Neuronal stem cell (in vitro differentiated cells): ENCODE data around the gene ARL5A.

Experiments
- DNase-seq: peaks from one replicate; pipeline ENCODE4 v3.0.0-alpha.2; 2013; ENCODE audit warnings: low spot score
- H2AFZ ChIP-seq: one replicate; pipeline ENCODE4 v1.6.1; 2013; ENCODE audit warnings: mild to moderate bottlenecking, low read length, inconsistent platforms
- H2AK5ac ChIP-seq: 2 replicates; pipeline ENCODE4 v1.6.1; 2013; ENCODE audit warnings: low read depth, mild to moderate bottlenecking, inconsistent platforms, low read length, moderate library complexity, mixed read lengths
- H2BK120ac ChIP-seq: 2 replicates; pipeline ENCODE4 v1.6.1; 2013; ENCODE audit warnings: low read depth, mild to moderate bottlenecking, inconsistent platforms, low read length, moderate library complexity, mixed read lengths
- H2BK12ac ChIP-seq: one replicate; pipeline ENCODE4 v1.6.1; 2013; ENCODE audit warnings: low read length, inconsistent platforms
- H2BK15ac ChIP-seq: 2 replicates; pipeline ENCODE4 v1.6.1; 2013; ENCODE audit warnings: mild to moderate bottlenecking, low read length, inconsistent platforms, mixed read lengths
- H2BK5ac ChIP-seq: one replicate; pipeline ENCODE4 v1.6.1; 2013; ENCODE audit warnings: inconsistent platforms, mild to moderate bottlenecking, low read length, moderate library complexity
- H3K14ac ChIP-seq: one replicate; pipeline ENCODE4 v1.6.1; 2013; ENCODE audit warnings: low read length, inconsistent platforms
- H3K18ac ChIP-seq: 2 replicates; pipeline ENCODE4 v1.6.1; 2013; ENCODE audit warnings: low read length, inconsistent platforms
- H3K23ac ChIP-seq: 2 replicates; pipeline ENCODE4 v1.6.1; 2013; ENCODE audit warnings: low read depth, mild to moderate bottlenecking, mixed read lengths, low read length, inconsistent platforms; ENCODE audit not compliant: poor library complexity
- H3K27ac ChIP-seq: replicated peaks from 3 replicates; pipeline ENCODE4 v1.5.1; 2013; ENCODE audit warnings: low read length, inconsistent platforms
- H3K27me3 ChIP-seq, 3 experiments: 2 replicates each; pipeline ENCODE4 v1.6.1; 2013; ENCODE audit warnings: low read length in 3 of 3, mild to moderate bottlenecking in 2 of 3, inconsistent platforms in 1 of 3, low read depth in 1 of 3, mixed read lengths in 1 of 3, moderate library complexity in 1 of 3; ENCODE audit not compliant: control insufficient read depth in 3 of 3, insufficient read depth in 3 of 3
- H3K36me3 ChIP-seq, 2 donors: replicated peaks in 1 of 2; 2 replicates each; pipeline ENCODE4 v1.6.1; 2013; ENCODE audit warnings: low read length in 2 of 2; ENCODE audit not compliant: control insufficient read depth in 2 of 2, insufficient read depth in 2 of 2
- H3K4ac ChIP-seq: 2 replicates; pipeline ENCODE4 v1.6.1; 2013; ENCODE audit warnings: inconsistent platforms, mild to moderate bottlenecking, low read length, moderate library complexity
- H3K4me1 ChIP-seq, 2 donors: 1 replicate in 1 of 2; 2 replicates in 1 of 2; pipeline ENCODE4 v1.6.1; 2013; ENCODE audit warnings: low read length in 2 of 2, low read depth in 1 of 2; ENCODE audit not compliant: control insufficient read depth in 2 of 2, insufficient read depth in 1 of 2
- H3K4me2 ChIP-seq: one replicate; pipeline ENCODE4 v1.6.1; 2013; ENCODE audit warnings: mild to moderate bottlenecking, low read length, inconsistent platforms; ENCODE audit not compliant: insufficient read depth, poor library complexity, severe bottlenecking
- H3K4me3 ChIP-seq, 2 donors: 2 replicates each; pipeline ENCODE4 v1.5.1; 2013; ENCODE audit warnings: low read length in 2 of 2, mild to moderate bottlenecking in 2 of 2, inconsistent platforms in 1 of 2, moderate library complexity in 1 of 2
- H3K79me1 ChIP-seq: one replicate; pipeline ENCODE4 v1.6.1; 2013; ENCODE audit warnings: low read depth, mild to moderate bottlenecking, inconsistent platforms, low read length, moderate library complexity
- H3K9ac ChIP-seq: one replicate; pipeline ENCODE4 v1.6.1; 2013; ENCODE audit warnings: mild to moderate bottlenecking, low read depth, low read length, inconsistent platforms; ENCODE audit not compliant: poor library complexity
- H3K9me3 ChIP-seq, 2 donors: replicated peaks in 1 of 2; 2 replicates each; pipeline versions ENCODE3 to v1.6.1; 2013; ENCODE audit warnings: low read length in 2 of 2, mild to moderate bottlenecking in 2 of 2, inconsistent platforms in 1 of 2, low read depth in 1 of 2, mixed read lengths in 1 of 2, moderate library complexity in 1 of 2; ENCODE audit not compliant: control insufficient read depth in 2 of 2, insufficient read depth in 1 of 2
- H4K8ac ChIP-seq: one replicate; pipeline ENCODE4 v1.6.1; 2013; ENCODE audit warnings: low read depth, mild to moderate bottlenecking, inconsistent platforms, low read length, moderate library complexity
- H4K91ac ChIP-seq: one replicate; pipeline ENCODE4 v1.6.1; 2013; ENCODE audit warnings: low read length, low read depth, mild to moderate bottlenecking, inconsistent platforms; ENCODE audit not compliant: poor library complexity
- WGBS, 2 donors: extraction: QIAGEN DNeasy Blood & Tissue Kit; methylation state at CpG; one replicate each; pipeline ENCODE4 v1.1.7; 2013; ENCODE audit warnings: missing lambda C conversion rate in 2 of 2, mixed read lengths in 1 of 2; ENCODE audit not compliant: insufficient read length in 2 of 2, insufficient replicate concordance in 1 of 2; ENCODE audit errors: extremely low coverage in 2 of 2; 5-methylcytosine and 5-hydroxymethylcytosine counted together

The ARL5A gene

GRCh38 chr2:151828890-151829324, 686 bp upstream of the ARL5A start:
- WGBS, 2 donors, result no CpG with 5 or more reads among the region's 5 CpGs
- H3K4me3 ChIP-seq, result peak overlapping the region in 1 of 2 donors; percentile 92

GRCh38 chr2:151827564-151828142, 568 bp downstream of the ARL5A start:
- peak overlapping the region; percentile 77 for H2BK120ac ChIP-seq
- WGBS, 2 donors, result no CpG with 5 or more reads among the region's 38 CpGs
- no peak overlapping the region for H2BK12ac ChIP-seq
- H3K9me3 ChIP-seq, result no peaks in the 10 kb centered on the region
- H2AFZ ChIP-seq, result peak overlapping the region; percentile 84
- H4K91ac ChIP-seq, result no peak overlapping the region
- no peak overlapping the region for H3K4ac ChIP-seq
- peak overlapping the region; percentile 98 for H3K9ac ChIP-seq
- peaks cover 0 to 9% of the 10 kb centered on the region in 2 donors for H3K36me3 ChIP-seq
- H4K8ac ChIP-seq, result no peak overlapping the region
- peak overlapping the region; percentile 77 for H2AK5ac ChIP-seq
- H3K79me1 ChIP-seq, result peaks cover 3% of the 10 kb centered on the region
- H3K27me3 ChIP-seq, result no peaks in the 10 kb centered on the region
- peak overlapping the region; percentile 99 for H3K18ac ChIP-seq
- peaks cover 8 to 9% of the 10 kb centered on the region in 2 donors for H3K4me1 ChIP-seq
- H3K23ac ChIP-seq, result peak overlapping the region; percentile 99
- H3K4me3 ChIP-seq, result peak overlapping the region; percentile 92 to 98
- peak overlapping the region; percentile 95 for H2BK5ac ChIP-seq
- peak; percentile 14 for DNase-seq
- peak overlapping the region; percentile 78 for H3K4me2 ChIP-seq
- H3K14ac ChIP-seq, result peak overlapping the region; percentile 92
- H2BK15ac ChIP-seq, result no peak overlapping the region
- H3K27ac ChIP-seq, result no peak overlapping the region

More at GRCh38 chr2:151828890-151829324, 686 bp upstream of the ARL5A start:
- Histone ChIP-seq H4K8ac (no peak overlapping the region), H2BK15ac (no peak overlapping the region), H3K23ac (no peak overlapping the region), H2AFZ (peak overlapping the region; percentile 84), H3K27me3 (no peaks in the 10 kb centered on the region), H3K36me3 (peaks cover 0 to 9% of the 10 kb centered on the region in 2 donors), H3K18ac (no peak overlapping the region), H3K79me1 (peaks cover 3% of the 10 kb centered on the region), H3K9me3 (no peaks in the 10 kb centered on the region), H3K14ac (no peak overlapping the region), H3K27ac (no peak overlapping the region), H3K4me2 (peak overlapping the region; percentile 51), H2AK5ac (no peak overlapping the region), H4K91ac (no peak overlapping the region), H3K4ac (no peak overlapping the region), H2BK12ac (no peak overlapping the region), H3K9ac (no peak overlapping the region), H2BK120ac (no peak overlapping the region), H3K4me1 (peaks cover 4 to 9% of the 10 kb centered on the region in 2 donors), H2BK5ac (no peak overlapping the region)
- no peak for DNase-seq

- WGBS, 2 donors, result no CpG with 5 or more reads among the region's 6 CpGs
- H2BK5ac ChIP-seq, result no peak overlapping the region
- no peak overlapping the region for H3K14ac ChIP-seq
- peaks cover 0 to 9% of the 10 kb centered on the region in 2 donors for H3K36me3 ChIP-seq
- no peak overlapping the region for H2AK5ac ChIP-seq
- H2BK120ac ChIP-seq, result no peak overlapping the region
- H3K79me1 ChIP-seq, result peaks cover 3% of the 10 kb centered on the region
- H3K18ac ChIP-seq, result no peak overlapping the region
- no peak for DNase-seq
- H2BK12ac ChIP-seq, result no peak overlapping the region
- H3K27ac ChIP-seq, result no peak overlapping the region
- no peak overlapping the region for H3K9ac ChIP-seq
- no peak overlapping the region for H3K23ac ChIP-seq
- no peaks in the 10 kb centered on the region for H3K27me3 ChIP-seq
- H2BK15ac ChIP-seq, result no peak overlapping the region
- no peaks in the 10 kb centered on the region for H3K9me3 ChIP-seq
- H4K91ac ChIP-seq, result no peak overlapping the region
- H3K4me1 ChIP-seq, result peaks cover 8 to 9% of the 10 kb centered on the region in 2 donors
- peak overlapping the region; percentile 39 for H3K4me2 ChIP-seq
- H3K4ac ChIP-seq, result no peak overlapping the region
- H4K8ac ChIP-seq, result no peak overlapping the region
- no peak overlapping the region for H2AFZ ChIP-seq
- H3K4me3 ChIP-seq, result peak overlapping the region in 1 of 2 donors; percentile 92
Measured at GRCh38 chr2:151826737-151827157, 1.5 kb downstream of the ARL5A start.

GRCh38 chr2:151824886-151825285, 3.3 kb downstream of the ARL5A start:
- Histone ChIP-seq H4K91ac (no peak overlapping the region), H3K23ac (no peak overlapping the region), H3K4ac (no peak overlapping the region), H3K4me3 (no peak overlapping the region), H3K27ac (no peak overlapping the region), H4K8ac (no peak overlapping the region), H3K4me1 (peaks cover 9 to 11% of the 10 kb centered on the region in 2 donors), H3K36me3 (peaks cover 0 to 12% of the 10 kb centered on the region in 2 donors), H3K18ac (no peak overlapping the region), H3K4me2 (no peak overlapping the region), H3K9ac (no peak overlapping the region), H3K9me3 (no peaks in the 10 kb centered on the region), H2BK15ac (no peak overlapping the region), H2BK120ac (no peak overlapping the region), H2BK5ac (no peak overlapping the region), H2AK5ac (no peak overlapping the region), H3K79me1 (peaks cover 6% of the 10 kb centered on the region), H3K27me3 (no peaks in the 10 kb centered on the region), H3K14ac (no peak overlapping the region), H2AFZ (no peak overlapping the region), H2BK12ac (no peak overlapping the region)
- WGBS, 2 donors, result no CpG with 5 or more reads among the region's 2 CpGs
- no peak for DNase-seq
